GM21786 (cell line): ENCODE data around the gene EFCAB8.

Experiments
- ATAC-seq: cut with Tn5 transposase; IDR thresholded peaks from one replicate; pipeline ENCODE4 v1.9.1; 2021; ENCODE audit not compliant: unreplicated experiment

The EFCAB8 gene, protein sequence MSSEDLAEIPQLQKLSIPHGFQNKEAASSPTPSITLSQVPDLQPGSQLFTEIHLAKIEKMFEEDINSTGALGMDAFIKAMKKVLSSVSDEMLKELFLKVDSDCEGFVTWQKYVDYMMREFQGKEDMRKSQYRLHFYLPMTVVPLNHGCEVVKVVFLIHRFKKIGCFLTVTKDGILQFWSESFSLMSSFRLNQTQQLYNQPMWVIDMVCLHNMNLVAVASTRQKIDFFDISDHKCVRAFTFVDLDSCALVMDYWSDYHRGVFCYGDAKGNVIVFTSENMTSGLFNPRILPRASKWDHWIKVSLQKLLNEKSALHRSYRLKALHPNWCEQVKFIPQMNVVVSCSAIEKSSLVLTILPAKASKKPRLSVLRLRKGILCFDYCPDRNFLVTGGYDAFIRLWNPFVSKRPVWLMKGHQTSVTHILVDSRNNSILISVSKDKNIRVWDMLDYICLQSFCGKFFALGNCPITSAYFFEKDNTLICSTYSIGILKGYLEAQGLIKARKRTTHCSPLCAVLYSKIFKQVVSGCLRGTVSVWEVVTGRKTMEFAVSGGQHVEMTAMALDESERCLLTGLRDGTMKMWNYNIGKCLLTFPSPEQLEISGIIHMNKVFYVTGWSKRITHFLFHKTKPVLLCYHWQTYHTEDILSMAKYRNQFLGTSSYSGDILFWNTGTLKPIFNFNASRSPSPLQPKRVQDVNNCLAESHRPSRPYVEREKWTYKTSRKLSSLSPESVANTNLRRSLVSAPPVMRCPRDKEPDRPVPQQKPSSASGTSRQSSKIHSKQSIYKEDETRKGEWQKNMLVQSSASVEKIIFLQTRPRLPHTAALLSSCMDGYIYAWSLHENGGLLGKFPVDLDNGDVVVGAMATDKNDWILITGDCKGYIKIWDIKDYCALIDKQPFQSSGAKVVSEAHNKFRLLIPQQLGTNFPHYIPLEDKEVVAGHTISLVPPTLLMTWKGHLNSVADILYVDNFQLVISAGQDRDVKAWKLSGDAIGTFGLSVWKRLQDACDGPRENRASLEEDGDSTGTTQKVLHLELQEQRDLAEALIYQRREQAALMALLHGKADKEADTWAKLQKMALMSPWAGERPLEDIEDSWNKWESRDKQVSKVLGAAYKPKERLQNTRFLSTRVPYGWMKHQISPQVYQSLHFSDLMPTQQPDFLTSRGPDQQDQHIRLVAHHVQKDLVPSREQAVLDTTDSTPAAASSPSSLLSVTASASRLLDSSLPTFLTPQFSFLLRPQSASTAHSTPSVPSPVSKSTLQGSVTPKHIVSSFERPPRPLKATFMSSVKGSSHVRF

GRCh38 chr20:32858701-32859372, at the start of gene EFCAB8:
Gene EFCAB8, plus strand, starts transcription at chr20:32858923. Its CDS starts 4,870 bp downstream, at chr20:32863793.
- ATAC-seq: no peak

DNA sequence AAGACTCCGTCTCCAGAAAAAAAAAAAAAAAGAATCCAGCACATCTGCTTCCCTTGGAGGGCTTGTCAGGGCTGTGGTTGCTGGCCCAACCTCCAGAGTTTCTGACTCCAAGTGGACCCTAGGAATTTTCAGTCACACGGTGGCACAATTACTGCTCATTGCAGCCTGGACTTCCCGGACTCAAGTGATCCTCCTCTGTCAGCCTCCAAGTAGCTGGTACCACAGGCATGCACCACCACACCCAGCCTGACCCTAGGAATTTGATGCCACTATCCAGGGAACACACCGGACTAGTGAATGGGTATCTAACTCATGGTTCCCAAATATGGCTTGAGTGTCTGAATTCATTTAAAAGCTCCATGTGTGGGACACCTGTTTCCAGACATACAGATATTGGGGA, 48.8 kb upstream of the EFCAB8 start:
- no peak for ATAC-seq

DNA sequence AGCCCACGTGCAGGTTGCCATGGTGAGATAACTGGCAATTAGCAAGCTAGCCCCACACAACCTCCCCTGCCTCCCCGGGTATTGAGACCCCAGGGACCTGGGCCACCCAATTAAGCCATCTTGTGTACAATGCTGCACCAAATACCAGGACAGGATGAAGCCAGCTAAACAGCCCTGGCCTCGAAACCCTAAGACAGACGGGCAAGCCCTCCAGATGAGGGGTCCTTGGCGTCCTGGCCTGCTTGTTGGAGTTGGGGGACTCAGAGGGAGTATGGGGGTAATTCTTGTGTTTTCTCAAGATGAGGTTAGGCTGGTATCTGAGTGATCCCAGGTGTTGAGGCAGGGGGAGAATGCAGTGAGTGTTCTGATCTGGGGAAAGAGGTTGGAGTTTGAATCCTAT, 47.8 kb upstream of the EFCAB8 start:
- no peak for ATAC-seq

- no peak for ATAC-seq
Observed at GRCh38 chr20:32811886-32812285, 46.8 kb upstream of the EFCAB8 start.

DNA sequence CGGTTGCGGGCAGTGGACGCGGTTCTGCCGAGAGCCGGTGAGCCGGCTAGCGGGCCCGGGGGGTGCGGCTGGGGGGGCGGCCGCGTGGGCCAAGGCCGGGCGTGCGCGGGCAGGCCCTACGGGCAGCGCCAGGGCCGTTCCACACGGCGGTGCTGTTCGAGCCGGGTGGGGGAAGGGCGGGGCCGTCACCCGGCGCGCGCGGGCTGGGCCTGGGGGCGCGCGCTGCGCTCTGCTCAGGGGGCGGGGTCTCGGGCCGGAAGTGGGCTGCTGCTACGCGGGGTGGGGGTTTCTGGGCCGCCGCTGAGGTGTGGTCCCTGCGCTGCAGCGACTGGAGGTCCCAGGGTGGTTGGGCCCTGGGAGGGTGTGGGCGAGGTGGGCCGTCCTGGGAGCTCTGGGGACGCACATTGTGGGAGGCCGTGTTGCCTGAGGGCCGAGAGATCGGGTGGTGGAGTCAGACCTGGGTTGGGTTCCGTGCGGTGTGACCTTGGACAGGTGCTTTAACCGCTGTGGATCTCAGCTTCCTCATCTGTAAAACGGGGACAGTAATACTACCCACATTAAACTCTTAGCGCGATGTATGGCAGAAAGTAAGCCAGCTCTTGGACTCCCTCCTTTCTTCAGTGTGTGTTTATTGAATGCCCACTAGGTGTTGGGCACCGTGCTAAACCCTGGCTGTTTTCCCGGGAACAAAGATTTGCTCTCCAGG, 38.6 kb upstream of the EFCAB8 start:
- peak; percentile 29 for ATAC-seq

DNA sequence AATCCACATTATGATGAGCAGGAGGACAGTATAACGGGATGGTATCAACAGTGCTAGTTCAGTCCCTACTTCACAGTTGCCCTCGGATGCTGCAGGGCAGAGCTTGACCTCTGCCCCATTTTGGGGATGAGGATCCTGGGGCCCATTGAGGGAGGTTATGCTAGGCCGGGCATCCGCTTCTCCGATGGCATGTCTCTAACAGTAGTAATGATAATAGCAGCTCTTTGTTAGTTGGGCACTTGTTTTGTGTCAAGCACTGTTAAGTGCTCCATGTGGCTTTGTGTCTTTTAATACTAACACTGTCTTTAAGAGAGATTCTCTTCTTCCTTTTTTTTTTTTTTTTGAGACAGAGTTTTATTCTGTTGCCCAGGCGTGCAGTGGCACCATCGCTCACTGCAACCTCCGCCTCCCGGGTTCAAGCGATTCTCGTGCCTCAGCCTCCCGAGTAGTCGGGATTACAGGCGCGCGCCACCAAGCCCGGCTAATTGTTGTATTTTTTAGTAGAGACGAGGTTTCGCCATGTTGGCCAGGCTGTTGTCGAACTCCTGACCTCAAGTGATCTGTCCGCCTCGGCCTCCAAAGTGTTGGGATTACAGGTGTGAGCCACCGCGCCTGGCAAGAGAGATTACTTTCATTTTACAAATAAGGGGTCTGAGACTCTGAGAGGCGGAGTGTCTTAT, 37.9 kb upstream of the EFCAB8 start:
- no peak for ATAC-seq

DNA sequence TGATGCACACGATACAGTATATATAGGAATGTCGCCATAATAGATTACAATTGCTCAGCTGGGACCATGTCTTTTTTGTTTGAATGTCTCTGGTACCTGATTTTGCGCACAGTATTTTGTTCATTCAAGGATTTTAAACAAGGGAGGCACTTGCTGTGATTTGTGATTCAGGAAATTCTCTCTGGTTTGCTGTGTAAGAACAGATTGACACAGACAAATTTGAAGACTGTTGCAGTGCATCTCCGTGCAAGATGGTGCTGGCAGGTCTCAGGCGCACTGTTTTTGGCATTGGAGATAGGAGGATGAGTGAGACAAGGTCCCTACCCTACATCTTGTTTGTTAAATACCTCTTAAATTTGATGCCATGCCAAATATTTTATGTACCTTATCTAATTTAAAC, 36.5 kb upstream of the EFCAB8 start:
- no peak for ATAC-seq

- no peak for ATAC-seq
Observed at GRCh38 chr20:32823078-32823477, 35.6 kb upstream of the EFCAB8 start.

- no peak for ATAC-seq
Observed at GRCh38 chr20:32823737-32824588, 34.8 kb upstream of the EFCAB8 start.

- ATAC-seq: no peak
Observed at GRCh38 chr20:32828029-32828680, 30.6 kb upstream of the EFCAB8 start.

GRCh38 chr20:32829311-32830005, 29.3 kb upstream of the EFCAB8 start:
- no peak for ATAC-seq

GRCh38 chr20:32830437-32830836, 28.3 kb upstream of the EFCAB8 start:
- no peak for ATAC-seq

- no peak for ATAC-seq
Observed at GRCh38 chr20:32831982-32832381, 26.7 kb upstream of the EFCAB8 start.

DNA sequence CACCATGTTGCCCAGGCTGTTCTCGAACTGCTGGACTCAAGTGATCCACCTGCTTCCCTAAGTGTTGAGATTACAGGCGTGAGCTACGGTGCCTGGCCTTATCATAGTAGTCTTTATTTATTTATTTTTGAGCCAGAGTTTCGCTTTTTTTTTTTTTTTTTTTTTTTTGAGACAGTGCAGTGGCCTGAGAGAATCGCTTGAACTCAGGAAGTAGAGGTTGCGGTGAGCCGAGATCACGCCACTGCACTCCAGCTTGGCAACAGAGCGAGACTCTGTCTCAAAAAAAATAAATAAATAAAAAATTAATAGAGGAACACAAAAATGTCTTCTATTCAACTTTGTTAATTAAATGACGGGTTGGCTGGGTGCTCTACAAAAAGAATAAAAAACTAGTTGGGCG, 26.1 kb upstream of the EFCAB8 start:
- ATAC-seq: no peak

GRCh38 chr20:32834972-32835371, 23.8 kb upstream of the EFCAB8 start:
- ATAC-seq: no peak

- ATAC-seq: no peak
Observed at GRCh38 chr20:32837157-32837556, 21.6 kb upstream of the EFCAB8 start.

- ATAC-seq: no peak
Observed at GRCh38 chr20:32839227-32839981, 19.3 kb upstream of the EFCAB8 start.
